HG03354 (cell line): Measurements from ENCODE around the gene NANS.
"Not testable (repeated sequence)": the region's sequence is repeated elsewhere in the genome, so short reads cannot be mapped to it uniquely, and the experiment has no call there.

Source experiments
- ATAC-seq: cut with Tn5 transposase; IDR thresholded peaks from one replicate; pipeline ENCODE4 v1.9.1; 2021; ENCODE audit warnings: mild to moderate bottlenecking; ENCODE audit not compliant: unreplicated experiment, poor library complexity, severe bottlenecking

NANS gene

DNA sequence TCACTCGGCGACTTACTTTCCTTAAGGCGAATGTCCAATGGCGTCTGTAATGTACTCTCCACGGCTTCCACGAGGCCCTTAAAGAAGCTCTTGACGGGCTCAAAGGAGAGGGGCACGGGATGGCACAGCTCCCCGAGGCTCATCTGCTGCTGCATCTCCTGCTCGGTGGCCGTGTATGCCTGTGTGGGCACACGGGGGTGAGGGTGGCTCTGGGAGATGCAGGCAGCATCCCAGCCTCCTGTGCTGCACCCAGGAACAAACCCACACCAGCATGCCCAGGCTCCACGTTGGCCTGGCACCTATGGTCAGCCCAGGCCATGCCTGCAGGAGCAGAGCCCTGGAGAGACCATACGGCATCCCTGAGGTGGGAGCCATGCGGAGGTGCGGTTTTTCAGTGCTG lies 38.3 kb downstream of the NANS start:
- no peak for ATAC-seq

DNA sequence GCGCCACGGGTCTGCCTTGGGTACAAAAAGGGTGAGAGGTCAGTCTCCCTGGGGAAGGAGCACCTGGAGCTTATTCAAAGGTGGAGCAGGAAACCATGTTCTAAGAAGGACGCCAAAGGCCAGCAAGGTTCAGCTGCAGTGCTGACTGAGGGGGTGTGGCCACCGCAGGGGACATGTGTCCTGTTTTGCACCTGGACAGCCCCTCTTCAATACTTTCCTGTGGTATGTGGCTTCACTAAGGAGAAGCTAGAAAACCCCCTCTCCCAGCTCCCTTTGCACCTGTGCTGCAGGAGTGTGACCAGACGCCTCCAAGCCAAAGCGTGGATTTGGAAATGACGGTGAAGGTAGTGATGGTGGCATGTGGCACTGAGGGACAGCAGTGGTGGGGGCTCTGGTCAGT lies 38.9 kb downstream of the NANS start:
- ATAC-seq: no peak

- ATAC-seq: no peak
Observed at GRCh38 chr9:98096091-98096490, 39.6 kb downstream of the NANS start.

DNA sequence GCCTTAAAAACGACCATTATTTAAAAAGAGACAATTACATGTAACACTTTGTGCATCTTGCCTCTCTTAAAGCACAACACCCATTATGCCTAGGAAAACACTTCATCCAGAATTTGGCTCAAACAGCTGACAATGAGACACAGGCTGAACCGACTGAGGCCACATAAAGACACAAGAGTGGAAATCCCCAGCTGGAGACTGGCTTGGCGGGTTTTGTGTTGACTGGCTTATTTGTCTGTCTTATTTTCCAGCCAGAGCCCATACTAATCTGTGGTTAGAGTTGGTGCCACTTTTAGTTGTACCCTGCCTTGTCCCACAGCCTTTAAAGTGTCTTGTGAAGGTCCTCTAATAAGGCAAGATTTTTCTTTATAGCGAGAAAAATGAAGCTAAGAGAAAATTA lies 41.3 kb downstream of the NANS start:
- no peak for ATAC-seq

- no peak for ATAC-seq
Observed at GRCh38 chr9:98099346-98099745, 42.8 kb downstream of the NANS start.

- ATAC-seq: no peak
Observed at GRCh38 chr9:98099898-98100297, 43.4 kb downstream of the NANS start.

DNA sequence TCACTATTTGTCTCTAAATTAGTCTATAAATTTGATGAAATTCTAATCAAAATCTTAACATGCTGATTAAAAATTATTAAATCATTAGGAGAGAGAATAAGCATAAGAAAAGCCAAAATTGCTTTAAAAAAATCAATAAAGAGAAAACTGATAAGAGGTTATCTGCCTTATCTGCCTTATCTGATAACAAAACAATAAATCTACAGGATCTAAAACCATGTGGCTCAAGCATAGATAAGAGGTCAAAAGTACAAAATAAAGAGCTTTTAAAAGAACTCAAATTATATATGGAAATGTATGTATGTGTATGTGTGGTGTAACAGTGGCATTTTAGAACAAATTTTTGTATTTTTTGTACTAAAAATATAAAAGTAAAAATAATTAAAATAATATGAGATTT lies 43.9 kb downstream of the NANS start:
- no peak for ATAC-seq

- ATAC-seq: no peak
Observed at GRCh38 chr9:98101416-98101815, 44.9 kb downstream of the NANS start.

DNA sequence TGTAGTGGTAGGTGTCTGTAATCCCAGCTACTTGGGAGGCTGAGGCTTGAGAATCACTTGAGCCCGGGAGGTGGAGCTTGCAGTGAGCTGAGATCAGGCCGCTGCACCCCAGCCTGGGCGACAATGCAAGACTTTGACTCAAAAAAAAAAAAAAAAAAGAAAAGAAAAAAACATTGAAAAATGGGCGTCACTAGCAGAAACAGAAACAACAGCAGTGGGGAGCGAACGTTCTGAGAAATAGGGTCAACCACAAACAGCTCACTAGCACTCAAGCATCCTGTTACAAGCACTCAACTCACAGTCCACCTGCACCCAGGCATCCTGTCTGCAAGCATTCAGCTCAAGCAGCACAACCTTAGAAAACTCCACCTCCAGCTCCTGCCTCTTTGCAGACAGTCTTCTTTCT lies 45.3 kb downstream of the NANS start:
- ATAC-seq: peak; percentile 99

DNA sequence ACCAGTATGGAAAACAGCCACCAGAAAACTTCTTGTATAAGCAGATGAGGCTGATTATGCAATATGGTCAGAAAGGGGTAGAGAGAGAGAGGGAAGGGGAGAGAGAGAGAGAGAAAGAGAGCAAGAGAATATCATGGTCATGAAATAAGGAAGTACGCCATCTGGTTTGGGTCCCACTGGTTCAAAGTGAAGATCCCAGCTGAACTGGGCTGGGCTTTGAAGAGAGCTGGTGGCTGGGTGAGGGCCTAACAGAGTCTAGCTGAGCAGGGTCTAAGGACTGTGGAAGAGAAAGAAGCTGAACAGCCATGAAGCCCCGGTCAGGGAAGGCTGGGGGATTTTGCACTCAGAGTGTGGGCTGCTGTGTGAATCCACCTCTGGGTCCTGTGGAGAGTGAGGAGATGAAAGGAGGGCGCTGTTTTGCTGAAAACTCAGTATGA lies 47.9 kb downstream of the NANS start:
- ATAC-seq: no peak

GRCh38 chr9:98105006-98105405 lies 48.5 kb downstream of the NANS start:
- no peak for ATAC-seq

GRCh38 chr9:98107926-98108325 lies 51.4 kb downstream of the NANS start:
- no peak for ATAC-seq

DNA sequence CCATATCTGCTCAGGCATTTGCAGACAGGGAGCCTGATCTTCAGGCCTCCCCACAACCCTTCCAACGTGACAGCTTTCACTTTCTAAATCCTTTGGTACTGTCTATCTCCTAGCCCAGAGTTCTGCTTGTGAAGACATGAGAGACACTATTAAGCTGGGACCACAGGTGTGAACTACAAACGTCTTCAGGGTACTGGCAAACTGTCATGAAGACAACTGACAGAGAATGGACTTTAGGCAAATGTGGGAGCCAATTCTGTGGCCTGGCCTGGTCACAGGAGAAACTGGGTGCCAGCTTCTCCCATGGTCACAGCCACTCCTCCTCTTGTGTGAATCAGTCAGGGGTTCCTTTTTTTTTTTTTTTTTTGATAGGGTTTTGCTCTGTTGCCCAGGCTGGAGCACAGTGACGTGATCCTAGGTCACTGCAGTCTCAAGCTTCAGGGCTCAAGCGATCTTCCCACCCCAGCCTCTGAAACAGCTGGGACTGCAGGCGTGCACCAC lies 52.0 kb downstream of the NANS start:
- ATAC-seq: peak; percentile 84

DNA sequence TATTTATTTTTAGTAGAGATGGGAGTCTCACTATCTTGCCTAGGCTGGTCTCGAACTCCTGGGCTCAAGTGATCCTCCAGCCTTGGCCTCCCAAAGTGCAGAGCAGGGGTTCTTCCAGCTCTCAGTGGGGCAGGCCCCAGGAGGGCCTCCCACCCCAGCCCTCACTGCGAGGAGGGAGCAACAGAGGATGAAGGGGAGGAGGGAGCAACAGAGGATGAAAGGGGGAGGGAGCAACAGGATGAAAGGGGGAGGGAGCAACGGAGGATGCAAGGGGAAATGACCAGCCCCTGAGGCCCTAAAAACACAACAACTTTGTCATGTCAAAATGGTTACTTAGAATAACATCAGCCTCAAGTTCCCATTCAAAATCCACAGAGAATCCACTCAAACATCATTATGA lies 52.5 kb downstream of the NANS start:
- ATAC-seq: no peak

DNA sequence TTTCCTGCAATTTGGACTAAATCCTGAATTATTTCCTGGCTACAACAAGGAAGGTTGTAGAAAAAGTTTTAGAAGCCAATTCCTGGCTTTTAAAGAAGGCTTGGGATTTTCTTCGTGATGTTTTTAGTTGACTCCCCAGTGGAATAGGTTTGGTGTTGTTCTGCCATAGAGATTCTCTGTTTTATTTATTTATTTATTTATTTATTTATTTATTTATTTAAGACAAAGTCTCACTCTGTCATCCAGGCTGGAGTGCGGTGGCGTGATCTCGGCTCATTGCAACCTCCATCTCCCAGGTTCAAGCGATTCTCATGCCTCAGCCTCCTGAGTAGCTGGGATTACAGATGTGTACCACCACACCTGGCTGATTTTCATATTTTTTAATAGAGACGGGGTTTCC lies 60.6 kb downstream of the NANS start:
- not testable (repeated sequence) for ATAC-seq

DNA sequence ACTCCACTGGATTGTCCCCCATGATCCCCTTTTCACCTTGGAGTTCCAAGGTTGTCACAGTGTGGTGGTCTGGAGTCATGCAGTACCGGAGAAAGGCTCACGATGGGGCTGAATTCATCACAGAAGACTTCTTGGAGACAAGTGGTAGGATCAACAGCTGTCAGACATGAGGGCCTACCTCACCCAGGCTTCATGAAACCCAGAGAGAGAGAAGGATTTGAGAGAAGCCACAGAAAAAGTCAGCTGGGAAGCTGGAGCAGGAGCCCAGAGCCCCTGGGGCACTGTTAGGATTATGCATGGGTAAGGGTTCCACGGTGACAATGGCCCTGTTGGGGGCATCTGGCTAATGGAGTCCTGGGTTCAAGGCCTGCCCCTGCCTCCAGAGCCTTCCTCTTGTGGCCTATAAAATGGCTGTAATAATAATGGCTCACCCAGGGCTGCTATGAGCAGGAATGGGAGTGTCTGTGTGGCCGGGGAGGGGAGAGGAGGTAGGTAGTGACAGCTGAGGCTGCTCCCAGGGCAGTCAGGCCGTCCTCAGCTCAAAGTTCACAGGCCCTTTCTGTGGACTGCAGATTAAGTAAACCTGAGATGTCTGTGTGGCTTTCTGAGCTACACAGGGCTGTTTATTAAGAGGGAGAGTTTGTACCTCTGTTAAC lies 61.6 kb downstream of the NANS start:
- ATAC-seq: peak; percentile 51

DNA sequence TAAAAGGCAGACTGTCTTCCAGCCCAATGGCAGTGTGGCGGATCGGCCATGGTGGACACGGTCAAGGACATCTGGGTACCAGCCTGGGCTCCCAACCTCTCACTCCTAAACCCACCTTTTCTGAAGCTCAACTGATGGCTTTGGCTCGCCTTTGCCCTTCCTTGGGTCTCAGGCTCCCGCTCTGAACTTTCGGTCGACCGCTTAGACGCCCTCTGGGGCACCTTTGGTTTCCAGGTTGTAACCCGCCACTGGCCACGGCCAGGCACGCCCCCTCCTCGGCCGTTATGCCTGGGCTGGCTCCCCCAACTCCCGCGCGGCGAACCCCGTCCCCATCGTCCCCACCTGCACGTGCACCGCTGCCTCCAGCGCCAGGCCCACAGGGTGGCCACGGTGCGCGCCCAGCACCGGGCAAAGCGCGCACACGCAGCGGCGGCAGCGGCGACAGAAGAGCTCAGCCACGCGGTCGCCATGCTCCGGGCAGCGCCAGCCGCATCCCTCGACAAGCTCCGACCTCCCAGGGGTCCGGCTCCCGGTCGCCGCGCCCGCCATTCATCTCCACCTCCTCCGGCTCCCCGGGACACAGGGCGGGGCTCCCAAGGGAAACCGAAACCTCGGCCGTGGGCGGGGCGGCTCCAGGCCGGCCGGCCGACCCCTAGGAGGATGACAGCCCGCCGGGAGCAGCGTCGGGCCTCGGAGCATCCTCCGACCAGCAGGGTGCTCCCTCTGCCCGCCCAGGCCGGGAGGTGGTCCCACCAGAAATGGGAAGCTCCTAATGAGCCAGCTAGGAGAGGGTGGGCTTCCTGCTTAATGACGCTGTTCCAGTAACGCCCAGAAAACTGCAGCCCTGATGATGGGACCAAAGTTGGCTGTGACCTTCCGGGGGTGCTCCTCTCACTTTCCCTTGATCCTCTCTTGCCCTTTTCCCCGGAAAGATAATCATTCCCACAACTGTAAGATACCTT lies 62.4 kb downstream of the NANS start, which contains the start of gene TRIM14:
Gene TRIM14, minus strand, starts transcription at position 583 of the 962 bp plus-strand sequence. Its CDS starts 34 bp downstream, at position 549.
- peak; percentile 60 for ATAC-seq

DNA sequence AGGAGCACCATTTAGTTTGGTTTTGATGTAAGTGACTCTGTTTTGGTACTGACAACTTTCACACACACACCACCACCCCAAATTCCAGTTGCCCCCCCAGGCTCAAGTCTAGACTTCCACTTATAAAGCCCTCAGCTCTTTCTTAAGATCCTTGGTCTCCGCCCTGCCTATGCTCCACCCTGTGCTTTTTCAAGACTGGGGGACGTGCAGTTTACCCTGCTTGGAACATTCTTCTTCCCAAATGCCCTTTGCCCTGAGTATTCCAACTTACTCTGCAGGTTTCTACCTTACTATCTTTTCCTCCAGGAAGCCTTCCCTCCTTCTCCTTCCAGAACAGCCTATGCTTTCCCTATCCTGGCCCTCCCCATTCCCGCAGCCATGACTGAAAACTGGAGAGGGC lies 63.9 kb downstream of the NANS start:
- no peak for ATAC-seq

DNA sequence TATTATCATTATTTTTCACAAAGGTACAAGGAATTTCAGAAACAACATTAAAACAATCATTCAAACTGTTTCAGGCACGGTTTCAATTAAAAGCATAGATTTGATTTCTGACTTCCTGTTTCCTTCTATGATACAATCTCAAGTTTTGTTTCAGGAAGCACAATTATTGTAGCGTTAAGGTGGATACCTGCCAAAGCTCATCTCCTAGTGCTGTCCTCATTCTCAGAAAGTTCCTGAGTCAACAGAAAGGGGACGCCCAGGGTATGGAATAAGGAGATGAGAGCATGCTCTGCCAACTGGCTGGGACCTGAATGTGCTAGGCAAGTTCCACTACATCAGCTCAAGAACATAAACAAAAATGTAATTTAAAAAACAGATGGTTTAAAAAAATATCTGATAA lies 64.5 kb downstream of the NANS start:
- no peak for ATAC-seq

DNA sequence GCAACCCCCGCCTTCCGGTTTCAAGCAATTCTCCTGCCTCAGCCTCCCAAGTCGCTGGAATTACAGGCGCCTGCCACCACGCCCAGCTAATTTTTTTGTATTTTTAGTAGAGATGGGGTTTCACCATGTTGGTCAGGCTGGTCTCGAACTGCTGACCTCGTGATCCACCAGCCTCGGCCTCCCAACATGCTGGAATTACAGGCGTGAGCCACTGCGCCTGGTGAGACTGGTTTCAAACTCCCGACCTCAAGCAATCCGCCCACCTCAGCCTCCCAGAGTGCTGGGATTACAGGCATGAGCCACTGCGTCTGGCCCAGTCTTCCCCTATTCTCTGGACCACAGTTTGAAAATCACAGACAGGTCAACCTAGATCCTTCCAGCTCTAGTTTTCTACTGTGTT lies 67.6 kb downstream of the NANS start:
- ATAC-seq: not testable (repeated sequence)
